Breast epithelium (tissue), 4 donors: ENCODE data around the gene PLCG2. TPM values are rescaled to one million over a fixed set of nuclear protein-coding genes. Genes with fewer than 3 reads are reported as not detected.
A peak's percentile ranks its signal among the peaks of the same experiment; 100 is the strongest.

ENCODE experiments used
- DNase-seq, 2 donors: peaks; one replicate each; pipeline ENCODE4 v3.0.0-alpha.2; 2019; ENCODE audit warnings: low spot score in 2 of 2
- H3K27ac ChIP-seq, 2 donors: fragments of 200-600 bp; sonication (generic) in 1 of 2; one replicate each; pipeline ENCODE4 v1.5.1; 2016 to 2019; ENCODE audit warnings: mild to moderate bottlenecking in 1 of 2
- H3K27me3 ChIP-seq, 2 donors: fragments of 200-600 bp; sonication (generic) in 1 of 2; one replicate each; pipeline versions ENCODE4 v1.5.1 to v1.6.0; 2017 to 2019; ENCODE audit warnings: control low read depth in 1 of 2, mild to moderate bottlenecking in 1 of 2
- H3K36me3 ChIP-seq: fragments of 200-600 bp; one replicate; pipeline ENCODE4 v1.5.1; 2019
- H3K4me1 ChIP-seq, 2 donors: fragments of 200-600 bp; sonication (generic); one replicate each; pipeline ENCODE4 v1.5.1; 2016 to 2019; ENCODE audit warnings: control low read depth in 1 of 2
- H3K4me3 ChIP-seq, 3 donors: fragments of 200-600 bp; sonication (generic); 1 replicate in 2 of 3; 2 replicates in 1 of 3; pipeline ENCODE4 v1.5.1; 2016 to 2019; ENCODE audit warnings: mild to moderate bottlenecking in 3 of 3, moderate library complexity in 2 of 3
- H3K9me3 ChIP-seq, 2 donors: fragments of 200-600 bp; sonication (generic) in 1 of 2; one replicate each; pipeline ENCODE4 v1.5.1; 2016 to 2019; ENCODE audit warnings: control low read depth in 1 of 2
- POLR2A ChIP-seq: fragments of 450-650 bp; IDR thresholded peaks from one replicate; pipeline ENCODE4 v1.6.1; 2016; ENCODE audit warnings: antibody characterized with exemption, mild to moderate bottlenecking, moderate library complexity
- POLR2AphosphoS5 ChIP-seq, 3 donors: sonication (generic); formaldehyde crosslinking; IDR thresholded peaks; one replicate each; pipeline ENCODE4 v1.6.1; 2017; ENCODE audit warnings: antibody characterized with exemption in 3 of 3
- intact Hi-C: fragments of 100-400 bp; cut with DNase I; formaldehyde crosslinking; loops from one replicate; pipeline ENCODE4 v1.15.1; 2023; ENCODE audit warnings: low total_unique reads
- total RNA-seq, 3 donors: library from RNA; depleted of rRNA; stranded (reverse); fragments of >200 nt; gene quantifications; one replicate each; pipeline ENCODE4 v1.1.0, GENCODE V29; 2016
- TF ChIP-seq, protein P1 (sequence below), 3 donors: fragments of 450-650 bp; IDR thresholded peaks; one replicate each; pipeline ENCODE4 v1.5.1; 2016 to 2017; ENCODE audit warnings: antibody characterized with exemption in 3 of 3, mild to moderate bottlenecking in 3 of 3, moderate library complexity in 3 of 3

The PLCG2 gene
- total RNA-seq, 3 donors from 2014 or later: 14.6 to 24.6 (median 24.3) TPM

GRCh38 chr16:81894592-81894991 is 115.5 kb downstream of the PLCG2 start:
- Histone ChIP-seq H3K27ac (no peak overlapping the region), H3K4me1 (no peaks in the 10 kb centered on the region), H3K27me3 (no peaks in the 10 kb centered on the region), H3K4me3 (no peak overlapping the region), H3K9me3 (no peaks in the 10 kb centered on the region), H3K36me3 (no peaks in the 10 kb centered on the region)
- TF ChIP-seq POLR2AphosphoS5 (IDR thresholded peaks at IDR 0.05): no peak
- TF ChIP-seq, protein P1, sequence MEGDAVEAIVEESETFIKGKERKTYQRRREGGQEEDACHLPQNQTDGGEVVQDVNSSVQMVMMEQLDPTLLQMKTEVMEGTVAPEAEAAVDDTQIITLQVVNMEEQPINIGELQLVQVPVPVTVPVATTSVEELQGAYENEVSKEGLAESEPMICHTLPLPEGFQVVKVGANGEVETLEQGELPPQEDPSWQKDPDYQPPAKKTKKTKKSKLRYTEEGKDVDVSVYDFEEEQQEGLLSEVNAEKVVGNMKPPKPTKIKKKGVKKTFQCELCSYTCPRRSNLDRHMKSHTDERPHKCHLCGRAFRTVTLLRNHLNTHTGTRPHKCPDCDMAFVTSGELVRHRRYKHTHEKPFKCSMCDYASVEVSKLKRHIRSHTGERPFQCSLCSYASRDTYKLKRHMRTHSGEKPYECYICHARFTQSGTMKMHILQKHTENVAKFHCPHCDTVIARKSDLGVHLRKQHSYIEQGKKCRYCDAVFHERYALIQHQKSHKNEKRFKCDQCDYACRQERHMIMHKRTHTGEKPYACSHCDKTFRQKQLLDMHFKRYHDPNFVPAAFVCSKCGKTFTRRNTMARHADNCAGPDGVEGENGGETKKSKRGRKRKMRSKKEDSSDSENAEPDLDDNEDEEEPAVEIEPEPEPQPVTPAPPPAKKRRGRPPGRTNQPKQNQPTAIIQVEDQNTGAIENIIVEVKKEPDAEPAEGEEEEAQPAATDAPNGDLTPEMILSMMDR (IDR thresholded peaks at IDR 0.05): no peak
- no peak for TF ChIP-seq POLR2A
- peak in 1 of 2 donors; percentile 31 for DNase-seq
- intact Hi-C loops: no loop called here

- no peaks in the 10 kb centered on the region for H3K4me1 ChIP-seq
- no peak overlapping the region for H3K27ac ChIP-seq
- TF ChIP-seq POLR2AphosphoS5 (IDR thresholded peaks at IDR 0.05): no peak
- TF ChIP-seq POLR2A: no peak
- TF ChIP-seq, protein P1 (IDR thresholded peaks at IDR 0.05): no peak
- H3K9me3 ChIP-seq: no peaks in the 10 kb centered on the region
- no peak for DNase-seq
- intact Hi-C loops: no loop called here
- H3K36me3 ChIP-seq: no peaks in the 10 kb centered on the region
- H3K4me3 ChIP-seq: no peak overlapping the region
- H3K27me3 ChIP-seq: no peaks in the 10 kb centered on the region
Observed at GRCh38 chr16:81896902-81897301, 117.8 kb downstream of the PLCG2 start.

- intact Hi-C loops: no loop called here
- TF ChIP-seq POLR2AphosphoS5 (IDR thresholded peaks at IDR 0.05) (no peak), POLR2A (no peak)
- TF ChIP-seq, protein P1 (IDR thresholded peaks at IDR 0.05): no peak
- Histone ChIP-seq H3K27me3 (no peaks in the 10 kb centered on the region), H3K27ac (no peak overlapping the region), H3K36me3 (no peaks in the 10 kb centered on the region), H3K4me1 (no peaks in the 10 kb centered on the region), H3K9me3 (no peaks in the 10 kb centered on the region), H3K4me3 (no peak overlapping the region)
- no peak for DNase-seq
Observed at GRCh38 chr16:81899601-81900000, 120.5 kb downstream of the PLCG2 start.

DNA sequence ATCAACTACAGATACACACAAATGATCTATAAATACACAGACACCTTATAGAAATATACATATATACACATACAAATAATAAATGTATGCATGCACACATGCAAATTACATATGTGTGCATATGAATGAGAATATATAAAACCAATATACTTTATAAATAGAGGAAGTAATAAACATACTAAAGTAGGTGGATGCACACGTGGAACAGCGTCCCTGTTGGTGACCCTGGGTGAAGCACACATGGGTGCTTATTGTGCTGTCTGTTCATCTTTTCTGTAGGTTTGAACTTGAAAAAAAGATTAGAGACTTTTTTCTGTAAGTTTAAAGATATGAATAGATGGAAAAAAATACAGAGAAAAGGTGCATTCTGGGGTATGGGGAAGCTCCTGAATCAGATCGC is 120.9 kb downstream of the PLCG2 start:
- Histone ChIP-seq H3K9me3 (no peaks in the 10 kb centered on the region), H3K27me3 (no peaks in the 10 kb centered on the region), H3K4me1 (no peaks in the 10 kb centered on the region), H3K4me3 (no peak overlapping the region), H3K36me3 (no peaks in the 10 kb centered on the region), H3K27ac (no peak overlapping the region)
- no peak for TF ChIP-seq POLR2AphosphoS5 (IDR thresholded peaks at IDR 0.05)
- TF ChIP-seq POLR2A: no peak
- TF ChIP-seq, protein P1 (IDR thresholded peaks at IDR 0.05): no peak
- intact Hi-C loops: no loop called here
- no peak for DNase-seq

DNA sequence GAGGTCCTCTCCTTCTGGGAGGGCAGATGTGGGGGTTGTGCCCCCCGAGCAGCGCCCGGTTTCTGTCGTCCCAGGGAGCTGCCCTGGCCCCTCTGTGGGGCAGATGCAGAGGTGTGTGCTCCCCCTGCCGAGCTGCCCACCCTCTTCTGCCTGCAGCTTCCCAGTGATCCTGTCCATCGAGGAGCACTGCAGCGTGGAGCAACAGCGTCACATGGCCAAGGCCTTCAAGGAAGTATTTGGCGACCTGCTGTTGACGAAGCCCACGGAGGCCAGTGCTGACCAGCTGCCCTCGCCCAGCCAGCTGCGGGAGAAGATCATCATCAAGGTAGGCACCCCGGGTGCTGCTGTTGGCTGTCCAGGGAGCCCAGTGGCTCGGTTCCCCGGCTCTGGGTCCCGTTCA is 121.4 kb downstream of the PLCG2 start:
- H3K9me3 ChIP-seq: no peaks in the 10 kb centered on the region
- no peak for TF ChIP-seq POLR2A
- TF ChIP-seq POLR2AphosphoS5 (IDR thresholded peaks at IDR 0.05): no peak
- DNase-seq: no peak
- H3K36me3 ChIP-seq: no peaks in the 10 kb centered on the region
- no peaks in the 10 kb centered on the region for H3K4me1 ChIP-seq
- H3K4me3 ChIP-seq: no peak overlapping the region
- H3K27ac ChIP-seq: no peak overlapping the region
- intact Hi-C loops: no loop called here
- H3K27me3 ChIP-seq: no peaks in the 10 kb centered on the region

- no peak for TF ChIP-seq POLR2A
- no peak for TF ChIP-seq POLR2AphosphoS5 (IDR thresholded peaks at IDR 0.05)
- TF ChIP-seq, protein P1 (IDR thresholded peaks at IDR 0.05): no peak
- no peak overlapping the region for H3K4me3 ChIP-seq
- no peak overlapping the region for H3K27ac ChIP-seq
- intact Hi-C loops: no loop called here
- H3K27me3 ChIP-seq: no peaks in the 10 kb centered on the region
- H3K9me3 ChIP-seq: no peaks in the 10 kb centered on the region
- no peaks in the 10 kb centered on the region for H3K36me3 ChIP-seq
- no peak for DNase-seq
- H3K4me1 ChIP-seq: no peaks in the 10 kb centered on the region
Observed at GRCh38 chr16:81901484-81901883, 122.4 kb downstream of the PLCG2 start.
